Adrenal gland (tissue), 12 donors: Measurements from ENCODE around the gene GPI. TPM values are rescaled to one million over a fixed set of nuclear protein-coding genes. Genes with fewer than 3 reads are reported as not detected.
"Not testable (repeated sequence)": the region's sequence is repeated elsewhere in the genome, so short reads cannot be mapped to it uniquely, and the experiment has no call there.

Source experiments
- DNase-seq, 7 donors: peaks; one replicate each; pipeline ENCODE4 v3.0.0-alpha.2; 2019 to 2020
- H3K27ac ChIP-seq, 5 donors: fragments of 200-600 bp; sonication (generic) in 4 of 5; 1 replicate in 3 of 5; 2 replicates in 2 of 5; pipeline versions ENCODE4 v1.5.1 to v1.8.0; 2016 to 2020; ENCODE audit warnings: mild to moderate bottlenecking in 1 of 5
- H3K27me3 ChIP-seq: fragments of 200-600 bp; 2 replicates; pipeline ENCODE4 v1.8.0; 2021
- H3K36me3 ChIP-seq, 2 donors: fragments of 200-600 bp; replicated peaks in 1 of 2; 1 replicate in 1 of 2; 2 replicates in 1 of 2; pipeline versions ENCODE4 v1.5.1 to v1.8.0; 2018 to 2022
- H3K4me1 ChIP-seq, 2 donors: fragments of 200-600 bp; replicated peaks in 1 of 2; 1 replicate in 1 of 2; 2 replicates in 1 of 2; pipeline versions ENCODE4 v1.5.1 to v1.8.0; 2018 to 2021
- H3K4me3 ChIP-seq, 4 donors: fragments of 200-600 bp; sonication (generic) in 3 of 4; one replicate each; pipeline ENCODE4 v1.5.1; 2016 to 2018
- H3K9me3 ChIP-seq, 3 donors: fragments of 200-600 bp; sonication (generic) in 1 of 3; replicated peaks in 1 of 3; 1 replicate in 2 of 3; 2 replicates in 1 of 3; pipeline versions ENCODE4 v1.5.1 to v1.8.0; 2016 to 2021
- CTCF ChIP-seq, 6 experiments: fragments of 450-650 bp in 4 of 6; fragments of 200-600 bp in 2 of 6; sonication (generic) in 1 of 6; IDR thresholded peaks; 1 replicate in 5 of 6; 2 replicates in 1 of 6; pipeline versions ENCODE4 v1.5.1 to v1.8.0; 2016 to 2021; ENCODE audit warnings: antibody characterized with exemption in 6 of 6, mild to moderate bottlenecking in 2 of 6, moderate library complexity in 1 of 6
- POLR2A ChIP-seq, 2 donors: fragments of 450-650 bp; IDR thresholded peaks; one replicate each; pipeline ENCODE4 v1.6.1; 2017; ENCODE audit warnings: antibody characterized with exemption in 2 of 2, mild to moderate bottlenecking in 2 of 2, moderate library complexity in 1 of 2
- WGBS, 4 donors: extraction: QIAGEN DNeasy Blood & Tissue Kit in 2 of 4; methylation state at CpG; one replicate each; pipeline versions ENCODE4 v1.1.5 to v1.1.7; 2013 to 2017; 5-methylcytosine and 5-hydroxymethylcytosine counted together
- intact Hi-C, 2 donors: fragments of 100-400 bp; cut with DNase I; formaldehyde crosslinking; loops; one replicate each; pipeline versions ENCODE4 v1.14.1 to v1.15.0; 2022 to 2023
- polyA plus RNA-seq, 3 donors: library from polyadenylated mRNA; stranded (reverse); fragments of 200-250 nt in 2 of 3; fragments of 350-450 nt in 1 of 3; fragmentation: Illumina TruSeq in 1 of 3; extraction: RNeasy Lipid Tissue Mini Kit (QIAGEN cat#74804) in 1 of 3; gene quantifications; one replicate each; pipeline ENCODE4 v1.2.3, GENCODE V29; 2013 to 2014
- total RNA-seq, 9 donors: library from RNA; depleted of rRNA in 4 of 9; stranded (reverse); fragments of >200 nt in 4 of 9; fragments of 120-200 nt in 1 of 9; fragmentation: NEBNext Ultra II Directional in 1 of 9; extraction: Animal tissue kit (Norgen Biotek cat#: 25700) in 1 of 9; gene quantifications; one replicate each; pipeline versions ENCODE4 v1.1.0 to v1.2.4, GENCODE V29; 2013 to 2023
- donor health status: healthy with polysubstance abuse.
- donor health status: Bipolar disorder and iron deficiency.
- donor health status: DM: yes; HTN: yes; CAD: no.
- donor health status: DM: no; HTN: no; CAD: no.
- donor health status: DM: no; HTN: no; CAD: no.
- donor health status: DM: yes; HTN: yes; CAD: no.

Gene GPI
- total and polyA plus RNA-seq, 12 donors: 81.7 to 680 (median 443) TPM

GRCh38 chr19:34383599-34383998 is 18.6 kb downstream of the GPI start:
- peaks cover 13 to 21% of the 10 kb centered on the region in 2 donors for H3K4me1 ChIP-seq
- intact Hi-C loops: no loop called here
- H3K4me3 ChIP-seq: no peak overlapping the region
- no peaks in the 10 kb centered on the region for H3K9me3 ChIP-seq
- H3K27me3 ChIP-seq: no peaks in the 10 kb centered on the region
- peaks cover 0 to 100% of the 10 kb centered on the region in 2 donors for H3K36me3 ChIP-seq
- WGBS, 4 donors: 85 to 99% (median 93%) methylated on average over 4 to 5 of the region's 5 CpGs
- no peak for DNase-seq
- H3K27ac ChIP-seq: peak overlapping the region in 1 of 5 donors; percentile 17
- TF ChIP-seq CTCF (IDR thresholded peaks at IDR 0.05) (no peak), POLR2A (IDR thresholded peaks at IDR 0.05) (no peak)

GRCh38 chr19:34386645-34387445 is 21.8 kb downstream of the GPI start:
- Histone ChIP-seq H3K4me3 (no peak overlapping the region), H3K36me3 (peaks cover 0 to 97% of the 10 kb centered on the region in 2 donors), H3K4me1 (peaks cover 3% of the 10 kb centered on the region in 2 donors), H3K27ac (no peak overlapping the region), H3K9me3 (no peaks in the 10 kb centered on the region), H3K27me3 (no peaks in the 10 kb centered on the region)
- 96 to 98% (median 97%) methylated on average over 6 to 9 of the region's 9 CpGs for WGBS, 4 donors
- intact Hi-C loops: no loop called here
- no peak for DNase-seq
- TF ChIP-seq POLR2A (IDR thresholded peaks at IDR 0.05) (no peak), CTCF (IDR thresholded peaks at IDR 0.05) (no peak)

GRCh38 chr19:34387446-34387810 is 22.4 kb downstream of the GPI start:
- intact Hi-C loops: no loop called here
- Histone ChIP-seq H3K27me3 (no peaks in the 10 kb centered on the region), H3K4me3 (no peak overlapping the region), H3K9me3 (no peaks in the 10 kb centered on the region), H3K27ac (no peak overlapping the region), H3K4me1 (no peaks in the 10 kb centered on the region), H3K36me3 (peaks cover 0 to 97% of the 10 kb centered on the region in 2 donors)
- no peak for DNase-seq
- TF ChIP-seq POLR2A (IDR thresholded peaks at IDR 0.05): no peak
- TF ChIP-seq CTCF (IDR thresholded peaks at IDR 0.05): no peak
- WGBS, 4 donors: 88 to 100% (median 92%) methylated on average over 1 of the region's 1 CpG; no CpG with 5 or more reads in 1 of the 4 donors

GRCh38 chr19:34388745-34389144 is 23.7 kb downstream of the GPI start:
- intact Hi-C loops, H3K9me3 ChIP-seq, H3K27ac ChIP-seq, H3K27me3 ChIP-seq, H3K4me1 ChIP-seq, H3K4me3 ChIP-seq, DNase-seq: not testable (repeated sequence)
- H3K36me3 ChIP-seq: peaks cover 0 to 97% of the 10 kb centered on the region in 2 donors
- 86 to 100% (median 98%) methylated on average over 1 to 2 of the region's 2 CpGs for WGBS, 4 donors

- intact Hi-C loops: no loop called here
- Histone ChIP-seq H3K36me3 (peaks cover 0 to 97% of the 10 kb centered on the region in 2 donors), H3K27me3 (no peaks in the 10 kb centered on the region), H3K4me3 (no peak overlapping the region), H3K9me3 (no peaks in the 10 kb centered on the region), H3K27ac (peak overlapping the region in 1 of 5 donors; percentile 21), H3K4me1 (no peaks in the 10 kb centered on the region)
- TF ChIP-seq POLR2A (IDR thresholded peaks at IDR 0.05) (no peak), CTCF (IDR thresholded peaks at IDR 0.05) (no peak)
- DNase-seq: no peak
Observed at GRCh38 chr19:34391813-34392212, 26.8 kb downstream of the GPI start.
